OCI-LY3 (cell line): Measurements from ENCODE around the gene NCAPG2.

Experiments used
- EZH2phosphoT487 ChIP-seq: fragments of 200-600 bp; shearing (Covaris generic); IDR thresholded peaks from 2 replicates; pipeline ENCODE4 v1.6.1; 2018; ENCODE audit warnings: antibody characterized with exemption, mixed run types, low read depth
- TF ChIP-seq, protein P1 (sequence below): fragments of 200-600, 300-600 bp; sonication (generic); IDR thresholded peaks from 2 replicates; pipeline ENCODE4 v1.5.1; 2014; ENCODE audit warnings: antibody characterized with exemption, low read length, low read depth

DNA sequence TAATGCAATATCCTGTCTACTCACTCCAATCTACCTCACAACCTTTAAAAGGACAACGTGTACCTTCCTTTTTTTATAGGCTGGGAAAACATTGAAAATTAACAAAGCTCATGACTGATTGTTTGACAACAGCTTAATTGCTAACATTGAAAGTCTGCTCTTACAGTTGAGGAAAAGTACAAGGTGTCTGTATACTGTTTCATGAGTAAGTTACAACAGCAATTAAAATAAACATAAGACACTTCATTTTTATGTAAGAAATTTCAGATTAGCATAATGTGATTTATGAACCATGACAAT lies 28.6 kb upstream of the NCAPG2 start:
- TF ChIP-seq, protein P1, sequence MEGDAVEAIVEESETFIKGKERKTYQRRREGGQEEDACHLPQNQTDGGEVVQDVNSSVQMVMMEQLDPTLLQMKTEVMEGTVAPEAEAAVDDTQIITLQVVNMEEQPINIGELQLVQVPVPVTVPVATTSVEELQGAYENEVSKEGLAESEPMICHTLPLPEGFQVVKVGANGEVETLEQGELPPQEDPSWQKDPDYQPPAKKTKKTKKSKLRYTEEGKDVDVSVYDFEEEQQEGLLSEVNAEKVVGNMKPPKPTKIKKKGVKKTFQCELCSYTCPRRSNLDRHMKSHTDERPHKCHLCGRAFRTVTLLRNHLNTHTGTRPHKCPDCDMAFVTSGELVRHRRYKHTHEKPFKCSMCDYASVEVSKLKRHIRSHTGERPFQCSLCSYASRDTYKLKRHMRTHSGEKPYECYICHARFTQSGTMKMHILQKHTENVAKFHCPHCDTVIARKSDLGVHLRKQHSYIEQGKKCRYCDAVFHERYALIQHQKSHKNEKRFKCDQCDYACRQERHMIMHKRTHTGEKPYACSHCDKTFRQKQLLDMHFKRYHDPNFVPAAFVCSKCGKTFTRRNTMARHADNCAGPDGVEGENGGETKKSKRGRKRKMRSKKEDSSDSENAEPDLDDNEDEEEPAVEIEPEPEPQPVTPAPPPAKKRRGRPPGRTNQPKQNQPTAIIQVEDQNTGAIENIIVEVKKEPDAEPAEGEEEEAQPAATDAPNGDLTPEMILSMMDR: no peak
- TF ChIP-seq EZH2phosphoT487: no peak
